GM19468 (cell line): ENCODE data around the gene MOSPD3.

Experiments
- ATAC-seq: cut with Tn5 transposase; IDR thresholded peaks from one replicate; pipeline ENCODE4 v1.9.1; 2021; ENCODE audit warnings: mild to moderate bottlenecking, moderate library complexity, moderate number of reproducible peaks; ENCODE audit not compliant: unreplicated experiment; ENCODE audit errors: extremely low read depth

Gene MOSPD3

GRCh38 chr7:100621554-100621953, 9.2 kb downstream of the MOSPD3 start:
- ATAC-seq = no peak

DNA sequence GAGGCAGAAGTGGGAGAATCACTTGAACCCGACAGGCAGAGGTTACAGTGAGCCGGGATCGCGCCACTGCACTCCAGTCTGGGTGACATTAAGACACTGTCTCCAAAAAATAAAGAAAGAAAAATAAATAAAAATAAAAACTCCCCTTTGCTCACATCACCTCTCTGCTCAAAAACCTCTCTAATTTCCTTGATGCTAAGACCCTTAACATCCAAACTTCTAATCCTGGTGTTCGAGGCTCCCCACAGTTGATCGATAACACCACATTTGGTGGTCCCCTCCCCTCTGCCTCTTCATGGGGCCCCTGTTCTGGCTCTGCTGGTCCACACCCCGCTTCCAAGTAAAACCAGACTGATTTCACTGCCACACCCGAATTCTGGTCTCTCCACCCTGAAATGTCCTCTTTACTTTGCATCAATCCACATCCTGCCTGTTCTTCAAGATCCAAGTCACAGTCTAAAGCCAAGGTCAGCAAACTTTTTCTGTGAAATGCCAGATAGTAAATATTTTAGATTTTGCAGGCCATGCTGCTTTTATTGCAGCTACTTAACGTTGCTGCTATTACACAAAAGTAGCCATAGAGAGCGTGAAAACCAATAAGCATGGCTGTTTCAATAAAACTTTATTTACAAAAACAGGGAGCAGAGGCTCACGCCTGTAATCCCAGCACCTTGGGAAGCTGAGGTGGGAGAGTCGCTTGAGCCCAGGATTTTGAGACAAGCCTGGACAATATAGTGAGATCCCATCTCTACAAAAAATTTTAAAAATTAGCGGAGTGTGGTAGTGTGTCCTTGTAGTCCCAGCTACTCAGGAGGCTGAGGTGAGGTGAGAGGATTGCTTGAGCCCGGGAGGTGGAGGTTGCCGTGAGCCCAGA, 11.8 kb downstream of the MOSPD3 start:
- ATAC-seq = no peak

GRCh38 chr7:100626055-100626454, 13.7 kb downstream of the MOSPD3 start:
- no peak for ATAC-seq

DNA sequence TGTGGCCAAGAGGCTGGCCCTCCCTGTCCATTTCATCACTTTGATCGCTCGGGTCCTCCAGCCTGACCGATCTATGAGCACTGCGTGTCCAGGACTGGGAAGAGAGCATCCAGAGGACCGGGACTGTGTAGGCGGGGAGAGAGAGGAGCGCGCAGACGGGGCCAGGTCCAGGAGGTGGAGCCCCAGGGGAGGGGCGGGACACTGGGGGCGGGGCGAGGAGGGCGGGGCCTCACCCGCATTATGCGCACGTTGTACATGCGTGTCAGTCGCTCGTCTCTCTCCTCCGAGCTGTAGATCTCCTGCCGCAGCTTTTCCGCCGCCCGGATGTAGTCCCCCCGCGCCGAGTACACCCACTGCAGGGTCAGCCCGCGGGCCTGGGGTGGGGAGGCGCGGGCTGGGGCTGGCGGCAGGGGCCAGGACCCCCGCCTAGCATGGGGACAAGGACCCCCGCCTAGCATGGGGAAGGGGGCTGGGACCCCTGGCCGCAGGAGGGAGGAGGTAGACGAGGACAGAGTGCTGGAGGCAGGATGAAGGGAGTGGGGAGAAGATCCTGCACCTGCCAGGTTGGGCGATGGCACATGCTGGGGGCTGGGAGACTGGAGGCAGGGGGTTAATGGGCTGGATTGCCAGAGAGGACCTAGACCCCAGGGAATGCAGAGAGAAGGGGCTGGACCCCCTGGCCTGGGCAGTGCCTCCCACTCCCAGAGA, 14.3 kb downstream of the MOSPD3 start:
- no peak for ATAC-seq

GRCh38 chr7:100627238-100627549, 14.9 kb downstream of the MOSPD3 start:
- ATAC-seq = no peak

DNA sequence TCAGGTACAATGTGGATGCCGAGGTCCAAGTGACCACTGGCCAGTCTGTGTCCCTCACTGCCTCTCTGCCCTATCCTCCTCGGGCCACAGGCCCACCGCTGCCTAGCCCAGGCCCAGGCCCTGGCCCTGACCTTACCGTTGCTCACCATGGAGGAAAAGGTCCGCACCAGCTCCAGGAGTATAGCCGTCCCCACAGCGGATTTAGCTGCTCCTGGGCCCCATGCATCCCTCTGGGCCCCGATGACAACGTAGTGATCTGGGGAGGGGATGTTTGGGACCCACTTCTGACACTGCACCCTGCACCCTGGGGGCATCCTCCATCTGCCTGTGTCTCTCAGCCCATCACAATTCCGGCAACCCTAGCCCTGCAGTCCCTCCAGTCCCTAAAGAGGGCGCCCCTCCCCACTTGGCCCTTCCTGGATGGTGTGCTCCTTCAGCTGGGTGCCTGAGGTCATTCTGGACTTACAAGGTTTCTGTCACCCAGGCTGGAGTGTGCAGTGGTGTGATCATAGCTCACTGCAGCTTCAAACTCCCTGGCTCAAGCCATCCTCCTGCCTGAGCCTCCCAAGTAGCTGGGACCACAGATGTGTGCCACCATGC, 16.9 kb downstream of the MOSPD3 start:
- ATAC-seq = no peak

DNA sequence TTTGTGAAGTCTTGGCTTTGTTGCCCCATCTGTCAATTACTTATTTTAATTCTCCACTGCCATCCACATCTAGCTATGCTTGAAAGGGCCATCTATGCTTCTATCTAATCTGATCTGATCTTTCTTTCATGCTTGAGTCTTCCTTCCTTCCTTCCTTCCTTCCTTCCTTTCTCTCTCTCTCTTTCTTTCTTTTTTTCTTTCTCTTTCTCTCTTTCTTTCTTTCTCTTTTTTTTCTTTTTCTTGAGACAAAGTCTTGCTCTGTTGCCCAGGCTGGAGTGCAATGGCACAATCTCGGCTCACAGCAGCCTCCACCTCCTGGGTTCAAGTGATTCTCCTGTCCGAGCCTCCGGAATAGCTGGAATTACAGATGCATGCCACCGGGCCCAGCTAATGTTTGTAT, 17.7 kb downstream of the MOSPD3 start:
- ATAC-seq = no peak

- no peak for ATAC-seq
These were observed 20.8 kb downstream of the MOSPD3 start for GRCh38 chr7:100632951-100633717.

- no peak for ATAC-seq
These were observed 27.7 kb downstream of the MOSPD3 start for GRCh38 chr7:100639995-100640516.

DNA sequence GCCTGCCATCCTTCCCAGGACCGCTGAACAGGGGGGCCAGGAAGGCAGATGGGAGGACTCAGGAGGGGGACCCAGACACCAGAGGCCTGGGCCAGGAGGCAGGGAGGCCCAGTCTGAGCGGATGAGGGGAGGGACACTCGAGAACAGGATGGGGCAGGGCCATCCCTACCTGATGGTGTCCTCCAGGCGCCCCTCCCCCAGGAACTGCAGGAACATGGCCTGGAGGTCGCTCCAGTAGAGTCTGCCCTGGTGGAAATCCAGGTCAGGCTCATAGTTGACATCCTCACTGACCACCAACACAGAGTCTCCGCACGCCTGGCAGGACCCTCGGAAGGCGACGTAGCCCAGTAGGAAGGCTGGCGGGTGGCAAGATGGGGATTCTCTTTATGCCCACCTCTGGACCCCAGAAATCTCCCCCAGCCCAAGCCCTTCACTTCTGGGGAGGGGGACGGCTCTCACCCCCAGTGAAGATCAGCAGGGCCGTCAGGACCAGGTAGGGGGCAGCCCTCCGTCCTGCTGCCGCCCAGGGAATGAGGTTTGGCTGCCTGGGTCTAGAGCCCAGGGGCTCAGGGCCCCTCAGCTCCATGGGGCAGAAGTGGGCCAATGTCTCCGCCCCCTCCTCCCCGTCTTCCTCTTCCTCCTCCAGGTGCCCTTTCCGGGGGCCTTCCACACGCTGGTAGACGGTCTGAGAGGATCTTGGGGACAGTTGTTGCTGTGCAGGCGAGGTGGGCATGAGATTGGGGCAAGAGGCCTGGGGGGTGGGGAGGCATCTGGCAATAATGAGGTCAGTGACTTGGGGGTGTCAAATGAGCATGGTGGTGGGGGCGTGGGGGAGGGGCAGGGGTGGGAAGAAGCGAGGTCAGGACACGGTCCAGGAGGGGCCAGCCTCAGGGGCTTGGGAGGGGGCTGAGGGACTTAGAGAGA, 28.4 kb downstream of the MOSPD3 start:
- no peak for ATAC-seq

DNA sequence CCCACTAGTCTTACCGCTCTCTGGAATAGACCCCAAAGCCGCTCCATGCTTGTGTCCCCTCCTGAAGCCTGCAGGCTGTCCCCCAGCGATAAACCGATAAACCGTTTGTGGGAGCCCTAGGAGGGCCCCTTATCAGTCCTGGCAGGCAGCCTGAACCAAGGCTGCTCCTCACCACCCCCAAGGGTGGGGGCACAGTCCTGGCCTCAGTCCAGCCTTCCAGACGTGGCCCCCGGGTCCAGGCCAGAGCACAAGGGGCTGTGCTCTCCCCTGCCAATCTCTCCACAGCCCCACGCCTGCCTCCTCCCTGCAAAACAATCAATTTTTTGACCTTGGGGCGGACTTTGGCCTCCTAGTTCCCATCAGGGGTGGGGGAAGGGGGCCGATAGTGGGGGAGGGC, 29.1 kb downstream of the MOSPD3 start, which contains the start of gene TFR2:
TFR2 (minus strand) TSS at position 90 of the 397 bp plus-strand sequence; CDS start at position 47, 43 bp downstream.
- no peak for ATAC-seq

DNA sequence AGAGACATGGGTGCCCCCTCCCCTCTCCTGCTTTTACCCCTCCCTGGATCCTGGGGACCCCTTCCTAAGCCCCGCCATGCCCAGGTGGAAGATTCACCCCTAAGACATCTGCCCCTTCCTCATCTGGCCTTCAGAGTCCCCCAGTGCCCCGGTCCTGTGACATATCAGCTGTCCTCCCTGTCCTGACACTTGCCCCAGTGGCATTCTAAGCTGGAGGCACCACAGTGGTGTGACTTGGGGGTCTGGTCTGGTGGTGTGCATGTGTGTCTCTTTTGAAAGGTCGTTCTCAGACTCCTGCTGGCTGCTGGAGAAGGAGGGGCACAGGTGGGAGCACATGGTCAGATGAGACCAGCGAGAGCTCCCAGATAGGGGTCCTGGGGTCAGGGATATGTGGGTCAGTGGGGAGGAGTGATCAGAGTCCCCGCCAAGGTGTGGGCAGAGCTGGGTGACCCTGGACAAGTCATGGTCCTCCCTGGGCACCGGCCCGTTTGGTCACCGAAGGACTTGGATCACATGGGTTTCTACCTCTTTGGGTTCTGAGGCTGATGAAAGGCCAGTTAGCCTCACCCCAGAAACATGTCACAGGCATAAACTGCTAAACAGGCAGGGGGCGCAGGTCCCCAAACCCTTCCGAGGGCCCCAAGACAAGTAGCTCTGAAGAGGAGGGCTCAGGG, 29.7 kb downstream of the MOSPD3 start:
- no peak for ATAC-seq

DNA sequence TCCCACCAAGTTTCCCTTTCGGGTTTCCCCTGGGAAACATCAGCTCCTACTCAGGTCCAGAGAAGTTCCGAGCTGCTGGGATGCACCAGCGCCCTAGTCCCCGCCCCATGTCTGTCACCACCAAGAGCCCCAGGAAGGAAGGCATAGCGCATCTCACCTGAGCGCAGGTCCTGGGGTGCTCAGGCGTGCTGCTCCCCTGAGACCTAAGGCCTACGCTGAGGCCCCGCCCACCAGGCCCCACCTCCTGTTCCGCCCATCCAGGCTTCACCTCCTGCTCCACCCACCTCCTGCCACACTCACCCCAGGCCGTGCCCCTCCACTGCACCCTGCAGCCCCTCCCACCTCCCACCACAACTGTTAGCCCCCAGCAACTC, 30.2 kb downstream of the MOSPD3 start:
- no peak for ATAC-seq

DNA sequence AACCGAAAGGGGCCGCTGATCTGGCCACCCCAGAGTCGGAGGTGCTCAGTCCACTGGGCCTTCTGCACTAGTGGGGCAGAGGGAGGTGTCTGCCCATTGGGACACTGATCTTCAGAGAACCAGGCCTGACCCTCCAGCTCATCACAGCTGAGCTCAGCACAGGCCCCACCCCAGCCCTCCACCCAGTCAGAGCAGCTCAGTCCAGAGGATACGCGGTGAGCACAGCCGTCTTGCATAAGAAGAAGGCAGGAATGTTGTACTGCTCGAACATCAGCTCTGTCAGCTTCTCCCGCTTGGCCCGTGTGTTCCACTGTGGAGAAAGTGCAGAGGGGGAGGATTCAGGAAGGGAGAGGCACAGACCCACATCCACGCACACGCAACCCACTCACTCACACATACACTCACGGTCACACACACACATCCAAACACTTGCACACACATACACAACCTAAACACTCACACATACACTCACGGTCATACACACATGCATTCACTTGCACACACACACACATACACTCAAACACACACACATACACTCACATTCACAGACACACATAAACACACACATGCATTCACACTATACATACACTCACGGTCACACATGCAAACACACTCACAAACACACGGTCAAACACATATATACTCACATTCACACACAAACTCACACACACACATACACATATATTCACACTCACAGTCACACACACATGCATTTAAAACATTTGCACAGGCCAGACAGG, 37.7 kb downstream of the MOSPD3 start:
- ATAC-seq = no peak

DNA sequence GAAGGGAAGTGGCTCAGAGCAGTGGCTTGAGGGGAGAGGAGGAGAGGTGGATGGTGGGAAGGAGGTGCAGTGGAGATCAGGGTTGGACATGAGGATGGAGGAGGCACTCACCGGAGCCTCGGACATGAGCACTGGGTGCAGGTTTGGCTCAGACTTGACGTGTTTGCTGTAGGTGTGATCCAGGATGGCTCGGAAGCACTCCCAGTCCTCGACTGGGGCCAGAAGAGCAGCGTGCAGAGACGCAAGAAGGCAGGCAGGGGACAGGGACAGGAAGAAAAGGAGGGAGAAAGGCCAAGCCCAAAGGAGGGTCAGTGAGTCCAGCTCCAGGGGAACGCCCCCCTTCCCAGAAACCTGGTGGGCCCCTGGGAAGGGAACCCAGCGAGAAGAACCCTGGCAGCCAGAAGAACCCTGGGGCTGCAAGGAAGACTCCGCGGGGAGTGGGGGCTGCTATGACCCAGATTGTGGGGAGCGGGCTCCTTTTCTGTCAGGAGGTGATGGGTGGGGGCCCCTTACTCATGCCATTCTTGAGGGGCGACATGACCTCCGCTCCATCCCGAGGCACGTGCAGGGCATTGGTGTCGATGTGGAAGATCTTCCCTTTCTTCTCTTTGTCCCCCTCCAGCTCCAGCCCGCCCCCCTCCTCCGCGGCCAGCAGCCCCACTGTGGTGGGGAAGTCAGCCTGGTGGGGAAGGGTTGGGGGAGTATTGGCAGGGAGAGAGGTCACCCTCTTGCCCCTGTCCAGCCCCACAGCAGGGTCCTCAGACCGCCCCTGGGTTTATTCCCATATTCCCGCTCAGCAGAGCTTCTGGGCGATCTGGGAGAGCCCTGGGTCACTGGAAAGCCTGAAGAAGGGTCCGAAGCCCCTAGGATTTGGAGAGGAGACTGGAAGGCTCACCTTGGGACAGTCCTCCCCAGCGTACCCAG, 42.8 kb downstream of the MOSPD3 start:
- no peak for ATAC-seq

DNA sequence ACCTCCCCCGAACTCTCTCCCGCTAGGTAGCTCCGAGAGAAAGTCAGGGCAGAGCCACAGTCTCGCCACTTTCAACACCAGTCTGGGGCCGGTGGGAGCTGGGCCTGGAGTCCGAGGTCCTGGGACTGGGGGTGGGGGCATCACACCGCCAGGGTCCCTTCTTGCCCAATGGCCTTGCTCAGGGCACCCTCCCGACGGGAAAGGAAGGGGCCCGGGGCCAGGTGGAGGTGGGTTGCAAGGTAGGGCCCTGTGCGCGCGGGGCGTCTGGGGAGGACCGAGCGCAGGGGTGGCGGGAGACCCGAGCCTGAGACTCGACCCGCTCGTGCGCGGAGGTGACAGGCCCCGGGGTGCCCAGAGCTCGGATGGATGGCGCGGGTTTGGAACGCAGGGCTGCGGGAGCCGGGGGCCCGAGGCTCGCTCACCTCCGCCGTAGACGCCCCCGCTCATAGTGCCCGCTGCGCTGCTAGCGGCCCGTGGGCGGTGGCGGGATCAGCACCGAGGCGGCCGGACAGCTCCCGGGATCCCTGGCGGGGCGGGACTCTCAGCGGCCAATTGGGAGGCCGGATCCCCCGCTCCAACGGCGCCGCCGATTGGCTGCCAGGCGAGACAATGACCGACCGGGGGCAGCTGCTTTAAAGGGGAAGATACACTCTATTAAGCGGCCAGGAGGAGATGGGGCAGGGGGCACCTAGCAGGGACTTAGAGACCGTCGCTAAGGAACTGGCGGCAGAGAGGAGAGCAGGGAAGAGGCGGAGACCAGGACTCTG, 43.8 kb downstream of the MOSPD3 start, which contains the start of gene ACTL6B:
ACTL6B (minus strand) TSS at position 541 of the 767 bp plus-strand sequence; CDS start at position 447, 94 bp downstream.
- no peak for ATAC-seq
